Measurements from ENCODE around the gene RBM17.
A peak's percentile ranks its signal among the peaks of the same experiment; 100 is the strongest.

RBM17 gene

GRCh38 chr10:6083523-6084475 is 5.0 kb upstream of the RBM17 start:
- no peaks in the 10 kb centered on the region for H3K36me3 ChIP-seq (ENCODE audit: insufficient read depth, low read length)
- H3K4me3 ChIP-seq (ENCODE audit: low read depth in 1 of 2, low read length in 2 of 2), result no peak overlapping the region
- TF ChIP-seq CTCF (IDR thresholded peaks at IDR 0.05; ENCODE audit: borderline replicate concordance, extremely low read depth, low read length, poor library complexity, severe bottlenecking), result no peak
- TF ChIP-seq EZH2 (IDR thresholded peaks at IDR 0.05; ENCODE audit: borderline replicate concordance, low read depth, low read length, severe bottlenecking), result peak; percentile 25
- peaks cover 26% of the 10 kb centered on the region for H3K4me1 ChIP-seq (ENCODE audit: insufficient read depth, low read length)
- no peak overlapping the region for H3K9ac ChIP-seq (ENCODE audit: low read depth, low read length)
- no peaks in the 10 kb centered on the region for H3K9me3 ChIP-seq (ENCODE audit: insufficient read depth, low read length, severe bottlenecking)
- peak; percentile 20; the same call in 2 of the 3 replicates for ATAC-seq (ENCODE audit: insufficient read depth, low read depth)
- no peak overlapping the region for H2AFZ ChIP-seq (ENCODE audit: low read depth, low read length)
- H3K4me2 ChIP-seq (ENCODE audit: insufficient read depth, low read length), result no peak overlapping the region
- H3K79me2 ChIP-seq (ENCODE audit: insufficient read depth, low read length), result peaks cover 2% of the 10 kb centered on the region; the same call in 1 of the 2 replicates
- H3K27me3 ChIP-seq (ENCODE audit: insufficient read depth, low read length, poor library complexity), result peaks cover 18% of the 10 kb centered on the region
- peak; percentile 39 for DNase-seq
- no peak overlapping the region for H3K27ac ChIP-seq (ENCODE audit: low read length)
- H4K20me1 ChIP-seq (ENCODE audit: insufficient read depth, low read length), result no peaks in the 10 kb centered on the region

- DNase-seq (peak; percentile 88), ATAC-seq (ENCODE audit: insufficient read depth, low read depth) (peak; percentile 77)
- H3K4me3 ChIP-seq (ENCODE audit: low read depth in 1 of 2, low read length in 2 of 2), result no peak overlapping the region
- H2AFZ ChIP-seq (ENCODE audit: low read depth, low read length), result 0 out of 2 replicates have a peak overlapping the region, but pooled peaks have one; percentile 4
- peaks cover 29% of the 10 kb centered on the region for H3K79me2 ChIP-seq (ENCODE audit: insufficient read depth, low read length)
- H3K36me3 ChIP-seq (ENCODE audit: insufficient read depth, low read length), result peaks cover under 1% of the 10 kb centered on the region; the same call in 1 of the 2 replicates
- peaks cover 22% of the 10 kb centered on the region for H4K20me1 ChIP-seq (ENCODE audit: insufficient read depth, low read length)
- peak; percentile 92 for TF ChIP-seq CTCF (IDR thresholded peaks at IDR 0.05; ENCODE audit: borderline replicate concordance, extremely low read depth, low read length, poor library complexity, severe bottlenecking)
- TF ChIP-seq EZH2 (IDR thresholded peaks at IDR 0.05; ENCODE audit: borderline replicate concordance, low read depth, low read length, severe bottlenecking), result no peak
- no peak overlapping the region for H3K9ac ChIP-seq (ENCODE audit: low read depth, low read length)
- H3K9me3 ChIP-seq (ENCODE audit: insufficient read depth, low read length, severe bottlenecking), result no peaks in the 10 kb centered on the region
- no peak overlapping the region for H3K27ac ChIP-seq (ENCODE audit: low read length)
- H3K4me2 ChIP-seq (ENCODE audit: insufficient read depth, low read length), result peak overlapping the region; percentile 45; the same call in 1 of the 2 replicates
- peaks cover 43% of the 10 kb centered on the region for H3K4me1 ChIP-seq (ENCODE audit: insufficient read depth, low read length)
- peaks cover 18% of the 10 kb centered on the region for H3K27me3 ChIP-seq (ENCODE audit: insufficient read depth, low read length, poor library complexity)
These were observed 2.2 kb upstream of the RBM17 start for GRCh38 chr10:6086375-6087233.

GRCh38 chr10:6089334-6090219 is 743 bp downstream of the RBM17 start:
- ATAC-seq (ENCODE audit: insufficient read depth, low read depth), result peak; percentile 21
- H3K4me1 ChIP-seq (ENCODE audit: insufficient read depth, low read length), result peaks cover 41% of the 10 kb centered on the region

More at GRCh38 chr10:6089334-6090219, 743 bp downstream of the RBM17 start:
- Histone ChIP-seq H4K20me1 (ENCODE audit: insufficient read depth, low read length) (peaks cover 44% of the 10 kb centered on the region), H3K4me2 (ENCODE audit: insufficient read depth, low read length) (peak overlapping the region; percentile 75), H3K9me3 (ENCODE audit: insufficient read depth, low read length, severe bottlenecking) (no peaks in the 10 kb centered on the region), H3K27me3 (ENCODE audit: insufficient read depth, low read length, poor library complexity) (no peaks in the 10 kb centered on the region), H3K9ac (ENCODE audit: low read depth, low read length) (peak overlapping the region; percentile 70), H2AFZ (ENCODE audit: low read depth, low read length) (peak overlapping the region; percentile 60), H3K79me2 (ENCODE audit: insufficient read depth, low read length) (peaks cover 59% of the 10 kb centered on the region), H3K4me3 (ENCODE audit: low read depth in 1 of 2, low read length in 2 of 2) (peak overlapping the region; percentile 65 to 78; a peak in 3 of 4 replicates), H3K27ac (ENCODE audit: low read length) (peak overlapping the region; percentile 71), H3K36me3 (ENCODE audit: insufficient read depth, low read length) (peaks cover 7% of the 10 kb centered on the region)
- peak; percentile 48 for DNase-seq
- TF ChIP-seq EZH2 (IDR thresholded peaks at IDR 0.05; ENCODE audit: borderline replicate concordance, low read depth, low read length, severe bottlenecking), result no peak
- peak; percentile 2 for TF ChIP-seq CTCF (IDR thresholded peaks at IDR 0.05; ENCODE audit: borderline replicate concordance, extremely low read depth, low read length, poor library complexity, severe bottlenecking)

Measured in DND-41 (cell line).